CD14-positive monocyte (primary cell): ENCODE results near the gene MIPOL1. TPM values are rescaled to one million over a fixed set of nuclear protein-coding genes. Genes with fewer than 3 reads are reported as not detected.

Experiments
- DNase-seq, 3 donors: peaks; one replicate each; pipeline ENCODE4 v3.0.0-alpha.2; 2011 to 2022
- H2AFZ ChIP-seq: 2 replicates; pipeline ENCODE4 v1.6.0; 2012; ENCODE audit warnings: mild to moderate bottlenecking, low read depth, low read length, inconsistent platforms; ENCODE audit not compliant: insufficient read depth, poor library complexity, severe bottlenecking
- H3K27ac ChIP-seq, 2 donors: 1 replicate in 1 of 2; 2 replicates in 1 of 2; pipeline ENCODE4 v1.5.1; 2012 to 2013; ENCODE audit warnings: low read length in 2 of 2, control low read depth in 1 of 2, inconsistent platforms in 1 of 2, low read depth in 1 of 2, mild to moderate bottlenecking in 1 of 2
- H3K27me3 ChIP-seq, 2 donors: one replicate each; pipeline versions ENCODE4 v1.6.0 to v1.6.1; 2011 to 2013; ENCODE audit warnings: low read length in 2 of 2; ENCODE audit not compliant: control insufficient read depth in 2 of 2, insufficient read depth in 2 of 2
- H3K36me3 ChIP-seq, 2 donors: replicated peaks in 1 of 2; 1 replicate in 1 of 2; 2 replicates in 1 of 2; pipeline versions ENCODE4 v1.5.1 to v1.6.1; 2012 to 2013; ENCODE audit warnings: low read length in 2 of 2, control low read depth in 1 of 2, inconsistent platforms in 1 of 2, mild to moderate bottlenecking in 1 of 2; ENCODE audit not compliant: insufficient read depth in 2 of 2, control insufficient read depth in 1 of 2
- H3K4me1 ChIP-seq, 2 donors: 1 replicate in 1 of 2; 2 replicates in 1 of 2; pipeline versions ENCODE4 v1.5.1 to v1.6.1; 2012 to 2013; ENCODE audit warnings: low read length in 2 of 2, control low read depth in 1 of 2, inconsistent platforms in 1 of 2, mild to moderate bottlenecking in 1 of 2, moderate library complexity in 1 of 2; ENCODE audit not compliant: insufficient read depth in 2 of 2, control insufficient read depth in 1 of 2
- H3K4me2 ChIP-seq: replicated peaks from 2 replicates; pipeline ENCODE3; 2012; ENCODE audit warnings: low read length, moderate library complexity, mild to moderate bottlenecking; ENCODE audit not compliant: poor library complexity, severe bottlenecking; ENCODE audit errors: extremely low read depth
- H3K4me3 ChIP-seq, 3 experiments: fragments of 200-600 bp in 1 of 3; sonication (generic) in 1 of 3; replicated peaks in 1 of 3; 1 replicate in 2 of 3; 2 replicates in 1 of 3; pipeline ENCODE4 v1.5.1; 2011 to 2013; ENCODE audit warnings: low read length in 3 of 3, mild to moderate bottlenecking in 3 of 3, control low read depth in 2 of 3, low read depth in 2 of 3, inconsistent platforms in 1 of 3, moderate library complexity in 1 of 3
- H3K79me2 ChIP-seq: 2 replicates; pipeline ENCODE4 v1.6.0; 2012; ENCODE audit warnings: mild to moderate bottlenecking, control low read depth, inconsistent platforms, low read length, moderate library complexity; ENCODE audit not compliant: insufficient read depth
- H3K9ac ChIP-seq: 2 replicates; pipeline ENCODE4 v1.6.0; 2017; ENCODE audit warnings: low read length, mild to moderate bottlenecking; ENCODE audit not compliant: insufficient read depth, poor library complexity, severe bottlenecking
- H3K9me3 ChIP-seq, 2 donors: replicated peaks in 1 of 2; 1 replicate in 1 of 2; 2 replicates in 1 of 2; pipeline versions ENCODE4 v1.5.1 to v1.6.1; 2012 to 2013; ENCODE audit warnings: low read length in 2 of 2, control low read depth in 1 of 2; ENCODE audit not compliant: control insufficient read depth in 1 of 2, insufficient read depth in 1 of 2
- H4K20me1 ChIP-seq: 2 replicates; pipeline ENCODE4 v1.6.0; 2012; ENCODE audit warnings: mild to moderate bottlenecking, low read length, control low read depth, moderate library complexity; ENCODE audit not compliant: insufficient read depth
- H3K27ac Mint-ChIP-seq, 7 donors: one replicate each; pipeline ENCODE4 v1.8.0; 2020; ENCODE audit warnings: mild to moderate bottlenecking in 7 of 7, mixed read lengths in 7 of 7, moderate library complexity in 6 of 7, inconsistent platforms in 2 of 7
- H3K27me3 Mint-ChIP-seq, 3 donors: one replicate each; pipeline ENCODE4 v1.8.0; 2021 to 2022; ENCODE audit warnings: low read depth in 3 of 3, mild to moderate bottlenecking in 3 of 3, mixed read lengths in 3 of 3, moderate library complexity in 3 of 3, inconsistent platforms in 1 of 3
- H3K36me3 Mint-ChIP-seq, 2 donors: one replicate each; pipeline ENCODE4 v1.8.0; 2020; ENCODE audit warnings: mixed read lengths in 2 of 2, inconsistent platforms in 1 of 2, mild to moderate bottlenecking in 1 of 2
- H3K4me1 Mint-ChIP-seq: one replicate; pipeline ENCODE4 v1.8.0; 2020; ENCODE audit warnings: mild to moderate bottlenecking, mixed read lengths
- H3K4me3 Mint-ChIP-seq, 2 donors: one replicate each; pipeline ENCODE4 v1.8.0; 2020; ENCODE audit warnings: mild to moderate bottlenecking in 2 of 2, mixed read lengths in 2 of 2, moderate library complexity in 1 of 2
- H3K9me3 Mint-ChIP-seq, 7 donors: one replicate each; pipeline ENCODE4 v1.8.0; 2020 to 2022; ENCODE audit warnings: mixed read lengths in 7 of 7, mild to moderate bottlenecking in 6 of 7, moderate library complexity in 6 of 7, inconsistent platforms in 2 of 7
- CTCF ChIP-seq: fragments of 200-600 bp; IDR thresholded peaks from one replicate; pipeline ENCODE4 v1.8.0; 2022; ENCODE audit warnings: antibody characterized with exemption, mild to moderate bottlenecking
- WGBS: methylation state at CpG from one replicate; pipeline ENCODE4 v1.1.5; 2013; ENCODE audit warnings: missing lambda C conversion rate; ENCODE audit not compliant: insufficient coverage; 5-methylcytosine and 5-hydroxymethylcytosine counted together
- intact Hi-C, 2 donors: fragments of 100-400 bp; cut with micrococcal nuclease; formaldehyde crosslinking; loops; one replicate each; pipeline versions ENCODE4 v1.15.0 to v1.15.1; 2023
- polyA plus RNA-seq, 3 donors: library from polyadenylated mRNA; depleted of rRNA in 1 of 3; unstranded in 2 of 3; stranded (reverse) in 1 of 3; fragments of 300-500 nt in 2 of 3; fragments of >200 nt in 1 of 3; fragmentation: Illumina TruSeq in 2 of 3; gene quantifications; 1 replicate in 2 of 3; 2 replicates in 1 of 3; pipeline ENCODE4 v1.2.3, GENCODE V29; 2012 to 2021

The MIPOL1 gene
- polyA plus RNA-seq, 3 donors: not detected

GRCh38 chr14:37237094-37237493, 39.4 kb downstream of the MIPOL1 start:
- TF ChIP-seq CTCF: no peak
- H3K4me2 ChIP-seq: no peak overlapping the region
- no peaks in the 10 kb centered on the region for H3K9me3 Mint-ChIP-seq
- no peak for DNase-seq
- H3K27me3 ChIP-seq: no peaks in the 10 kb centered on the region
- no peaks in the 10 kb centered on the region for H3K4me1 Mint-ChIP-seq
- H3K27ac ChIP-seq: no peak overlapping the region
- no peaks in the 10 kb centered on the region for H3K36me3 ChIP-seq
- no peaks in the 10 kb centered on the region for H3K36me3 Mint-ChIP-seq
- H4K20me1 ChIP-seq: no peaks in the 10 kb centered on the region
- no peak overlapping the region for H3K4me3 Mint-ChIP-seq
- H3K27ac Mint-ChIP-seq: peak overlapping the region in 1 of 7 donors; percentile 9
- H3K4me1 ChIP-seq: no peaks in the 10 kb centered on the region
- no peak overlapping the region for H2AFZ ChIP-seq
- H3K4me3 ChIP-seq: no peak overlapping the region
- H3K9me3 ChIP-seq: no peaks in the 10 kb centered on the region
- intact Hi-C loops: no loop called here
- H3K9ac ChIP-seq: no peak overlapping the region
- H3K27me3 Mint-ChIP-seq: peaks cover 2 to 3% (median 3%) of the 10 kb centered on the region in 3 donors
- no peaks in the 10 kb centered on the region for H3K79me2 ChIP-seq

- no peak overlapping the region for H3K9ac ChIP-seq
- WGBS: no CpG with 5 or more reads among the region's 5 CpGs
- no peaks in the 10 kb centered on the region for H3K4me1 Mint-ChIP-seq
- H3K79me2 ChIP-seq: no peaks in the 10 kb centered on the region
- no peaks in the 10 kb centered on the region for H3K36me3 Mint-ChIP-seq
- H3K36me3 ChIP-seq: no peaks in the 10 kb centered on the region
- no peaks in the 10 kb centered on the region for H3K27me3 ChIP-seq
- DNase-seq: no peak
- H3K9me3 ChIP-seq: no peaks in the 10 kb centered on the region
- H3K9me3 Mint-ChIP-seq: no peaks in the 10 kb centered on the region
- no peak overlapping the region for H3K27ac Mint-ChIP-seq
- peaks cover 2 to 3% (median 3%) of the 10 kb centered on the region in 3 donors for H3K27me3 Mint-ChIP-seq
- no peak overlapping the region for H3K4me2 ChIP-seq
- H3K27ac ChIP-seq: no peak overlapping the region
- H4K20me1 ChIP-seq: no peaks in the 10 kb centered on the region
- no peak overlapping the region for H3K4me3 Mint-ChIP-seq
- TF ChIP-seq CTCF: no peak
- intact Hi-C loops: no loop called here
- H3K4me1 ChIP-seq: no peaks in the 10 kb centered on the region
- H2AFZ ChIP-seq: no peak overlapping the region
- no peak overlapping the region for H3K4me3 ChIP-seq
Measured at GRCh38 chr14:37237735-37238200, 40.0 kb downstream of the MIPOL1 start.
